Ishikawa (cell line): ENCODE results near the gene BEAN1.

ENCODE experiments used
- TCF12 ChIP-seq: IDR thresholded peaks from 2 replicates; pipeline ENCODE4 v1.6.1; 2012; ENCODE audit warnings: low read depth
- TEAD4 ChIP-seq: IDR thresholded peaks from 2 replicates; pipeline ENCODE4 v1.6.1; 2012

- TF ChIP-seq TEAD4 (peak; percentile 86), TCF12 (peak; percentile 90)
These were observed 84.6 kb downstream of the BEAN1 start for GRCh38 chr16:66511602-66512271.
